SU-DHL-6 (cell line): ENCODE data around the gene EFNA5.

Source experiments
- H2AFZ ChIP-seq: fragments of 200-600 bp; sonication (generic); 2 replicates; pipeline ENCODE4 v1.6.1; 2014; ENCODE audit warnings: low read depth, mild to moderate bottlenecking, moderate library complexity, mixed read lengths, antibody characterized with exemption, low read length; ENCODE audit not compliant: severe bottlenecking
- H3F3A ChIP-seq: fragments of 200-600 bp; shearing (Covaris generic); 2 replicates; pipeline ENCODE4 v1.6.0; 2016; ENCODE audit warnings: antibody characterized with exemption, mild to moderate bottlenecking; ENCODE audit not compliant: insufficient read depth
- H3K27ac ChIP-seq: fragments of 200-600 bp; sonication (generic); 2 replicates; pipeline ENCODE4 v1.5.1; 2016; ENCODE audit warnings: low read depth, mild to moderate bottlenecking, low read length, moderate library complexity, mixed read lengths
- H3K27me3 ChIP-seq: fragments of 200-600 bp; sonication (generic), shearing (Covaris generic); 2 replicates; pipeline ENCODE4 v1.6.0; 2014; ENCODE audit warnings: mild to moderate bottlenecking, low read length
- H3K36me3 ChIP-seq: fragments of 200-600 bp; sonication (generic); 2 replicates; pipeline ENCODE4 v1.6.1; 2014; ENCODE audit warnings: mild to moderate bottlenecking, low read length, mixed read lengths
- H3K4me2 ChIP-seq: fragments of 300-600, 200-600 bp; shearing (Covaris generic), sonication (generic); 2 replicates; pipeline ENCODE4 v1.6.0; 2014; ENCODE audit warnings: low read length, low read depth, mild to moderate bottlenecking; ENCODE audit not compliant: poor library complexity, severe bottlenecking
- H3K4me3 ChIP-seq: fragments of 200-600 bp; sonication (generic); 2 replicates; pipeline ENCODE4 v1.5.1; 2014; ENCODE audit warnings: antibody characterized with exemption, low read length, mild to moderate bottlenecking, mixed read lengths; ENCODE audit not compliant: insufficient read depth, poor library complexity, severe bottlenecking
- H3K79me2 ChIP-seq: fragments of 200-600 bp; sonication (generic); 2 replicates; pipeline ENCODE4 v1.6.1; 2014; ENCODE audit warnings: mild to moderate bottlenecking, low read length, moderate library complexity; ENCODE audit not compliant: insufficient read depth
- H3K9ac ChIP-seq: fragments of 200-600 bp; sonication (generic); 2 replicates; pipeline ENCODE4 v1.7.0; 2014; ENCODE audit warnings: mild to moderate bottlenecking, low read length
- H3K9me2 ChIP-seq: fragments of 200-600 bp; sonication (generic); replicated peaks from 2 replicates; pipeline ENCODE4 v1.6.1; 2014; ENCODE audit warnings: low read length; ENCODE audit not compliant: insufficient read depth
- H3K9me3 ChIP-seq: fragments of 200-600 bp; sonication (generic); 2 replicates; pipeline ENCODE4 v1.6.1; 2014; ENCODE audit warnings: low read length, mixed read lengths; ENCODE audit not compliant: insufficient read depth
- H4K20me1 ChIP-seq: fragments of 200-600 bp; sonication (generic); 2 replicates; pipeline ENCODE4 v1.6.1; 2014; ENCODE audit warnings: low read depth, mild to moderate bottlenecking, antibody characterized with exemption, low read length, moderate library complexity, mixed read lengths
- EZH2phosphoT487 ChIP-seq: fragments of 200-600 bp; sonication (generic), shearing (Covaris generic); conservative IDR thresholded peaks from 2 replicates; pipeline ENCODE4 v1.6.1; 2018; ENCODE audit warnings: mild to moderate bottlenecking, antibody characterized with exemption, low read length, moderate library complexity, mixed read lengths
- TF ChIP-seq, protein P1 (sequence below): fragments of 200-600 bp; sonication (generic); IDR thresholded peaks from one replicate; pipeline ENCODE4 v1.5.1; 2017; ENCODE audit warnings: antibody characterized with exemption, mild to moderate bottlenecking, low read length, moderate library complexity; ENCODE audit not compliant: insufficient read depth, poor library complexity, severe bottlenecking

Gene EFNA5

DNA sequence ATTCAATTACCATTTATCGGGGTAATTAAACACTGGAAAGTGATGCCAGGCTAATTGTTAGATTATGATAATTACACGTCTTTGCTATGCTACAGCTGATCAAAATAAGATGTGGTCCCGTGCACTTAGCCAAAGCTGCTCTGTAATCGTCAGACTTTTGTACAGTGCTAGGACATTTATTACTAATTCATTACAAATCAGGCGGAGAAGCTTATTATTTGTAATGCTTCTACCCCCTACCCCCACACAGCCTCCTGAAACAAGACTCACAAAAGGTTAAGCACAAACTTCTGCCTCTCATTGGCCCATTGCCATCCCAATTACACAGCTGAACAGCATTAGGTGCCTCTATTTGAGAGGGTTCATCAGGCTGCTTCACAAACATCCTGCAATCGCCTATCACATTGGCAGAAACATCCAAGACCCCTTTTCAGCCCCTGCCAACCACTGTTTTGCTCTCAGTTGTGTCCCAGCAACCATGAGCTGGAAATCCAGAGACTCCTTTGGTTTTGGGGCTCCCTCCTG lies 232.7 kb downstream of the EFNA5 start:
- Histone ChIP-seq H3K9ac (no peak overlapping the region), H3K79me2 (no peaks in the 10 kb centered on the region), H3K9me3 (no peaks in the 10 kb centered on the region)

GRCh38 chr5:107437154-107437553 lies 233.6 kb downstream of the EFNA5 start:
- Histone ChIP-seq H3K9ac (no peak overlapping the region), H3K4me3 (no peak overlapping the region), H3K79me2 (no peaks in the 10 kb centered on the region)

More for the DNA sequence above, 232.7 kb downstream of the EFNA5 start:
- H3K9me2 ChIP-seq, result no peaks in the 10 kb centered on the region
- no peaks in the 10 kb centered on the region for H4K20me1 ChIP-seq
- H3K4me3 ChIP-seq, result no peak overlapping the region
- H3K4me2 ChIP-seq, result no peak overlapping the region
- no peak for TF ChIP-seq EZH2phosphoT487
- TF ChIP-seq, protein P1, sequence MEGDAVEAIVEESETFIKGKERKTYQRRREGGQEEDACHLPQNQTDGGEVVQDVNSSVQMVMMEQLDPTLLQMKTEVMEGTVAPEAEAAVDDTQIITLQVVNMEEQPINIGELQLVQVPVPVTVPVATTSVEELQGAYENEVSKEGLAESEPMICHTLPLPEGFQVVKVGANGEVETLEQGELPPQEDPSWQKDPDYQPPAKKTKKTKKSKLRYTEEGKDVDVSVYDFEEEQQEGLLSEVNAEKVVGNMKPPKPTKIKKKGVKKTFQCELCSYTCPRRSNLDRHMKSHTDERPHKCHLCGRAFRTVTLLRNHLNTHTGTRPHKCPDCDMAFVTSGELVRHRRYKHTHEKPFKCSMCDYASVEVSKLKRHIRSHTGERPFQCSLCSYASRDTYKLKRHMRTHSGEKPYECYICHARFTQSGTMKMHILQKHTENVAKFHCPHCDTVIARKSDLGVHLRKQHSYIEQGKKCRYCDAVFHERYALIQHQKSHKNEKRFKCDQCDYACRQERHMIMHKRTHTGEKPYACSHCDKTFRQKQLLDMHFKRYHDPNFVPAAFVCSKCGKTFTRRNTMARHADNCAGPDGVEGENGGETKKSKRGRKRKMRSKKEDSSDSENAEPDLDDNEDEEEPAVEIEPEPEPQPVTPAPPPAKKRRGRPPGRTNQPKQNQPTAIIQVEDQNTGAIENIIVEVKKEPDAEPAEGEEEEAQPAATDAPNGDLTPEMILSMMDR, result no peak
- H3F3A ChIP-seq, result no peaks in the 10 kb centered on the region
- H3K36me3 ChIP-seq, result no peaks in the 10 kb centered on the region
- no peak overlapping the region for H2AFZ ChIP-seq
- H3K27ac ChIP-seq, result no peak overlapping the region
- H3K27me3 ChIP-seq, result no peaks in the 10 kb centered on the region

DNA sequence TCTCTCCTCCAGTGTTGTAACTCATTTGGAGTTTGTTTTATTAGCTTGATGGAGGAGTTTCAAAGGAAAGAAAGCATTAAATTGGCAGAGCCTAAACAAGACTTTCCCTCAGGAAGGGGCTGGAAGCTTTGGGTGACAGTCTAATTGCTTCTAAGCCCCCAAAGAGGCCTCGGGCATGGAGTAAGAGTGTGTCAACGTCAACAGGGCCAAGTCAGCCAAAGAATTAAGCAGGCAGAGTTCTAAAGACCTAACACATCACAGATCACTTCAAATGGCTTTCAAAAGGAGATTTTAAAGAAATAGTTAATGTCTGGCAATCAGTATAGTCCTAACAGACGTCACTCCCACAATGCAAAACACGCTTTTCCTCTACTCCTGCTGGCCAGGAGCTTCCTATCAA lies 234.5 kb downstream of the EFNA5 start:
- Histone ChIP-seq H3K4me3 (no peak overlapping the region), H3K9me2 (no peaks in the 10 kb centered on the region), H3K79me2 (no peaks in the 10 kb centered on the region), H3K36me3 (no peaks in the 10 kb centered on the region), H3K27me3 (no peaks in the 10 kb centered on the region), H3K9me3 (no peaks in the 10 kb centered on the region), H3K9ac (no peak overlapping the region), H3K4me2 (no peak overlapping the region), H3F3A (no peaks in the 10 kb centered on the region), H2AFZ (no peak overlapping the region), H4K20me1 (no peaks in the 10 kb centered on the region), H3K27ac (no peak overlapping the region)
- no peak for TF ChIP-seq EZH2phosphoT487
- TF ChIP-seq, protein P1, result no peak

More at GRCh38 chr5:107437154-107437553, 233.6 kb downstream of the EFNA5 start:
- Histone ChIP-seq H3K27me3 (no peaks in the 10 kb centered on the region), H3K9me2 (no peaks in the 10 kb centered on the region), H3K36me3 (no peaks in the 10 kb centered on the region), H4K20me1 (no peaks in the 10 kb centered on the region), H3K4me2 (no peak overlapping the region), H2AFZ (no peak overlapping the region), H3F3A (no peaks in the 10 kb centered on the region), H3K9me3 (no peaks in the 10 kb centered on the region), H3K27ac (no peak overlapping the region)
- no peak for TF ChIP-seq EZH2phosphoT487
- TF ChIP-seq, protein P1, result no peak
